Measurements from ENCODE around the gene HECTD4. TPM values are rescaled to one million over a fixed set of nuclear protein-coding genes. Genes with fewer than 3 reads are reported as not detected.

Gene HECTD4
- total and polyA plus RNA-seq, 12 donors, result 17.5 to 50.0 (median 27.7) TPM

DNA sequence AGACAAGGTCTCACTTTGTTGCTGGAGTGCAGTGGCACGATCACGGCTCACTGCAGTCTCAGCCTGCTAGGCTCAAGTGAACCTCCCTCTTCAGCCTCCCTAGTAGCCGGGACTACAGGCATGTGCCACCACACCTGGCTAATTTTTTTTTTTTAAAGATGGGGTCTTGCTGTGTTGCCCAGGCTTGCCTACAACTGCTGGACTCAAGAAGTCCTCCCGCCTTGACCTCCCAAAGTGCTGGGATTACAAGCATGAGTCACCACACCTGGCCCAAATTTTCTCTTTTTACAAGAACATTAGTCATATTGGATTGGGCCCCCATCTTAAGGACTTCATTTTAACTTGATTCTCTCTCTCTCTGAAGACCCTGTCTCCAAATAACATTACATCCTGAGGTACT, 7.0 kb upstream of the HECTD4 start:
- Histone ChIP-seq H3K27me3 (no peaks in the 10 kb centered on the region), H3K4me1 (replicated peaks in 1 of 2) (no peaks in the 10 kb centered on the region), H3K4me3 (no peak overlapping the region), H3K27ac (no peak overlapping the region), H3K9me3 (replicated peaks in 1 of 3) (no peaks in the 10 kb centered on the region), H3K36me3 (replicated peaks in 1 of 2) (no peaks in the 10 kb centered on the region)
- DNase-seq, result no peak
- 79 to 86% (median 82%) methylated on average over 4 of the region's 4 CpGs for WGBS, 4 donors
- TF ChIP-seq POLR2A (IDR thresholded peaks at IDR 0.05), result no peak
- TF ChIP-seq, protein P1, sequence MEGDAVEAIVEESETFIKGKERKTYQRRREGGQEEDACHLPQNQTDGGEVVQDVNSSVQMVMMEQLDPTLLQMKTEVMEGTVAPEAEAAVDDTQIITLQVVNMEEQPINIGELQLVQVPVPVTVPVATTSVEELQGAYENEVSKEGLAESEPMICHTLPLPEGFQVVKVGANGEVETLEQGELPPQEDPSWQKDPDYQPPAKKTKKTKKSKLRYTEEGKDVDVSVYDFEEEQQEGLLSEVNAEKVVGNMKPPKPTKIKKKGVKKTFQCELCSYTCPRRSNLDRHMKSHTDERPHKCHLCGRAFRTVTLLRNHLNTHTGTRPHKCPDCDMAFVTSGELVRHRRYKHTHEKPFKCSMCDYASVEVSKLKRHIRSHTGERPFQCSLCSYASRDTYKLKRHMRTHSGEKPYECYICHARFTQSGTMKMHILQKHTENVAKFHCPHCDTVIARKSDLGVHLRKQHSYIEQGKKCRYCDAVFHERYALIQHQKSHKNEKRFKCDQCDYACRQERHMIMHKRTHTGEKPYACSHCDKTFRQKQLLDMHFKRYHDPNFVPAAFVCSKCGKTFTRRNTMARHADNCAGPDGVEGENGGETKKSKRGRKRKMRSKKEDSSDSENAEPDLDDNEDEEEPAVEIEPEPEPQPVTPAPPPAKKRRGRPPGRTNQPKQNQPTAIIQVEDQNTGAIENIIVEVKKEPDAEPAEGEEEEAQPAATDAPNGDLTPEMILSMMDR (IDR thresholded peaks at IDR 0.05), result no peak
- intact Hi-C loops (cut with DNase I), result loop anchor here (5.0 to 10.0 kb wide), 2 partner anchors 192 to 194 kb away; no protein-coding TSS in a partner anchor

DNA sequence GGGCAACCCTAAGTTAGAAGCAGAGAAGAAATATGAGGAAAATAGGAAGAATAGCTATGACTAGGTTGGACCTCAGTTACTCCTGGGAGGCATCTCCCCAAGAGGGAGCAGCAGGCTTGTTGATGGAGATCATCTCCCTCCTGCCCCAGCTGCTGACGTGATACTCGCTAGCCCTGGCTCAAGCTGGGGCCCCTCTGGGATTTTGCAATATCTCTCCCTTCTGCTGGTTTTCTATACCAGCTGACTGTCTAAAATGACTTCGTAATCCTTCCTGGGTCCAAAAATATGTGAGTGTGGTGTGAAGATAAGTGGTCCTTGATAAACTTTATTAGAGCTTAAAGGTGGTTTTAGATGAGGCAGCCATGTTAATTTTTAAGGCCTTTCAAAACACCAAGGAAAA, 4.5 kb upstream of the HECTD4 start:
- peaks cover 0 to 6% of the 10 kb centered on the region in 2 donors for H3K4me1 ChIP-seq (replicated peaks in 1 of 2)
- WGBS, 4 donors, result 34 to 62% (median 57%) methylated on average over 3 of the region's 3 CpGs
- no peaks in the 10 kb centered on the region for H3K36me3 ChIP-seq (replicated peaks in 1 of 2)
- H3K27me3 ChIP-seq, result no peaks in the 10 kb centered on the region
- TF ChIP-seq, protein P1 (IDR thresholded peaks at IDR 0.05), result no peak
- TF ChIP-seq POLR2A (IDR thresholded peaks at IDR 0.05), result no peak
- no peak for DNase-seq
- intact Hi-C loops (cut with DNase I), result loop anchor here (5.0 to 10.0 kb wide), 2 partner anchors 189 to 192 kb away; no protein-coding TSS in a partner anchor
- no peak overlapping the region for H3K27ac ChIP-seq
- H3K4me3 ChIP-seq, result no peak overlapping the region
- H3K9me3 ChIP-seq (replicated peaks in 1 of 3), result no peaks in the 10 kb centered on the region

DNA sequence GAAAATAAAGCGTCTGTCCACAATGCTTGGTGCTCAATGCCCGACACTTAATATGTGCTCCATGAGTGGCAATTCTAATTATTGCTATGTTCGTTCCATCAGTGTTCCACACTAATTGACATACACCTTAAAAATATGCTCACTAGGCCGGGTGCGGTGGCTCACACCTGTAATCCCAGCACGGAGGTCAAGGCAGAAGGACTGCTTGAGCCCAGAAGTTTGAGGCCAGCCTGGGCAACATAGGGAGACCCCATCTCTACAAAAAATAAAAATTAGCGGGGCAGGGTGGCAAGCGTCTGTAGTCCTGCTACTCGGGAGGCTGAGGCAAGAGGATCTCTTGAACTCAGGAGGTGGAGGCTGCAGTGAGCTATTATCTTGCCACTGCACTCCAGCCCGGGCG, 635 bp upstream of the HECTD4 start:
- intact Hi-C loops (cut with DNase I), result loop anchor here in 1 of 2 donors (10.0 kb wide), 1 partner anchor 188 kb away; no protein-coding TSS in a partner anchor
- no peaks in the 10 kb centered on the region for H3K36me3 ChIP-seq (replicated peaks in 1 of 2)
- 86 to 93% (median 88%) methylated on average over 11 of the region's 11 CpGs for WGBS, 4 donors
- H3K27ac ChIP-seq, result peak overlapping the region in 3 of 5 donors; percentile 75 to 90 (median 83)
- H3K4me3 ChIP-seq, result peak overlapping the region in 1 of 4 donors; percentile 97
- H3K27me3 ChIP-seq, result no peaks in the 10 kb centered on the region
- H3K4me1 ChIP-seq (replicated peaks in 1 of 2), result peaks cover 5 to 16% of the 10 kb centered on the region in 2 donors
- no peak for TF ChIP-seq POLR2A (IDR thresholded peaks at IDR 0.05)
- TF ChIP-seq, protein P1 (IDR thresholded peaks at IDR 0.05), result no peak
- no peak for DNase-seq
- no peaks in the 10 kb centered on the region for H3K9me3 ChIP-seq (replicated peaks in 1 of 3)

DNA sequence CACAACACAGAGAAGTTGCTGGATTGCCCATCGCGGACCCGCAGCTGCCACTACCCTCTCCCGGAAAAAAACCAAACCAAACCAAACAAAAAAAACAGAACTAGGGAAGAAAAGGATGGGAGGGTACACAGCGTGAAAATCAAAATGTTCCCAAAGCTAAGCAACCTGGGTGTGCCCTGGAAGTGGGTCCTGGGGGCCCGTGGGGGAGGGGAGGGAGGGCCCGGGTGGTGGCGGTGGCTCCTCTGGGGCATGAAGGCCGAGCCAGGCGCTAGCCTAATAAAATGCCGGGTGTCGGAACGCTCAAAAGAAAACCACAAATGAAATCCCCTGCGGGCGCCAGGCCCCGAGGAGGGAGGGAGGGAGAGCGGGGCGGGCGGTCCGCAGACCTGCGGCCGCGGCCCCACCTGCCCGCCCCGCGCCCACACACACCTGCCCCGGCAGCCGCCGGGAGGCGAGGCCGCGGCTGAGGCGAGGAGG, 787 bp downstream of the HECTD4 start:
- 0 to 3% (median 1%) methylated on average over 13 to 33 of the region's 33 CpGs for whole genome bisulfite sequencing, 4 donors
- Histone ChIP-seq H3K27me3 (no peaks in the 10 kb centered on the region), H3K4me3 (peak overlapping the region; percentile 54 to 97 (median 80)), H3K4me1 (replicated peaks in 1 of 2) (peaks cover 5 to 16% of the 10 kb centered on the region in 2 donors), H3K27ac (peak overlapping the region; percentile 60 to 90 (median 75)), H3K36me3 (replicated peaks in 1 of 2) (no peaks in the 10 kb centered on the region), H3K9me3 (replicated peaks in 1 of 3) (no peaks in the 10 kb centered on the region)
- TF ChIP-seq, protein P1 (IDR thresholded peaks at IDR 0.05), result no peak
- TF ChIP-seq POLR2A (IDR thresholded peaks at IDR 0.05), result no peak
- intact Hi-C loops (cut with DNase I), result loop anchor here in 1 of 2 donors (10.0 kb wide), 1 partner anchor 187 kb away; no protein-coding TSS in a partner anchor
- DNase-seq, result peak in 5 of 7 donors; percentile 24 to 53 (median 31)
